Measurements from ENCODE around the gene MORC4.

Gene MORC4

GRCh38 chrX:106899276-106899675 lies 100.7 kb downstream of the MORC4 start:
- peaks cover 19% of the 10 kb centered on the region for H3K27me3 Mint-ChIP-seq (ENCODE audit: low read depth, poor library complexity)
- H3K27ac Mint-ChIP-seq = peak overlapping the region; percentile 42
- peaks cover 43% of the 10 kb centered on the region for H3K9me3 Mint-ChIP-seq
- TF ChIP-seq, protein P1, sequence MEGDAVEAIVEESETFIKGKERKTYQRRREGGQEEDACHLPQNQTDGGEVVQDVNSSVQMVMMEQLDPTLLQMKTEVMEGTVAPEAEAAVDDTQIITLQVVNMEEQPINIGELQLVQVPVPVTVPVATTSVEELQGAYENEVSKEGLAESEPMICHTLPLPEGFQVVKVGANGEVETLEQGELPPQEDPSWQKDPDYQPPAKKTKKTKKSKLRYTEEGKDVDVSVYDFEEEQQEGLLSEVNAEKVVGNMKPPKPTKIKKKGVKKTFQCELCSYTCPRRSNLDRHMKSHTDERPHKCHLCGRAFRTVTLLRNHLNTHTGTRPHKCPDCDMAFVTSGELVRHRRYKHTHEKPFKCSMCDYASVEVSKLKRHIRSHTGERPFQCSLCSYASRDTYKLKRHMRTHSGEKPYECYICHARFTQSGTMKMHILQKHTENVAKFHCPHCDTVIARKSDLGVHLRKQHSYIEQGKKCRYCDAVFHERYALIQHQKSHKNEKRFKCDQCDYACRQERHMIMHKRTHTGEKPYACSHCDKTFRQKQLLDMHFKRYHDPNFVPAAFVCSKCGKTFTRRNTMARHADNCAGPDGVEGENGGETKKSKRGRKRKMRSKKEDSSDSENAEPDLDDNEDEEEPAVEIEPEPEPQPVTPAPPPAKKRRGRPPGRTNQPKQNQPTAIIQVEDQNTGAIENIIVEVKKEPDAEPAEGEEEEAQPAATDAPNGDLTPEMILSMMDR (IDR thresholded peaks at IDR 0.05) = no peak
- H3K4me3 Mint-ChIP-seq = no peak overlapping the region
- no peak for DNase-seq
- no peaks in the 10 kb centered on the region for H3K36me3 Mint-ChIP-seq (ENCODE audit: low read depth)
- peaks cover 63% of the 10 kb centered on the region for H3K4me1 Mint-ChIP-seq

DNA sequence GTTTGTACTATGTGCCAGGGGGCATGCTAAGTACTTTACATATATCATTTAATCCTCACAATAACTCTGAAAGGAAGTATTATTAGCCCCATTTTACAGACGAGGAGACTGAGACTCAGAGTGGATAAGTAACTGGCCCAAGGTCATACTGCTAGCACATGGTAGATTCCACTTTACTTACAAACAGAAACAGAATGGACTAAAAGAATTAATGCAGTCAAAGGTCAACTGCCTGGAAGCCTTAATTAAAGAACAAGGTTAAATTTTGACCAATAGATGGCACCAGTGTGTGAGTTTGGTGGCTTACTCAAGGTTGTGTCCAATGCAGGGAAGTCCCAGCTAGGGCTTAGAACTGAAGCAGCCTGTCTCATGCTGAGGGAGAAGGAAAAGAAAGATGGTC lies 101.5 kb downstream of the MORC4 start:
- no peaks in the 10 kb centered on the region for H3K36me3 Mint-ChIP-seq (ENCODE audit: low read depth)
- DNase-seq = no peak
- TF ChIP-seq, protein P1 (IDR thresholded peaks at IDR 0.05) = peak; percentile 36
- H3K27ac Mint-ChIP-seq = no peak overlapping the region
- peaks cover 60% of the 10 kb centered on the region for H3K4me1 Mint-ChIP-seq
- peaks cover 19% of the 10 kb centered on the region for H3K27me3 Mint-ChIP-seq (ENCODE audit: low read depth, poor library complexity)
- H3K4me3 Mint-ChIP-seq = no peak overlapping the region
- H3K9me3 Mint-ChIP-seq = peaks cover 45% of the 10 kb centered on the region

GRCh38 chrX:106897259-106897658 lies 102.8 kb downstream of the MORC4 start:
- TF ChIP-seq, protein P1 (IDR thresholded peaks at IDR 0.05) = no peak
- Mint-ChIP-seq H3K27ac (no peak overlapping the region), H3K9me3 (peaks cover 43% of the 10 kb centered on the region), H3K36me3 (ENCODE audit: low read depth) (no peaks in the 10 kb centered on the region), H3K4me3 (no peak overlapping the region), H3K27me3 (ENCODE audit: low read depth, poor library complexity) (peaks cover 21% of the 10 kb centered on the region), H3K4me1 (peaks cover 53% of the 10 kb centered on the region)
- DNase-seq = no peak

DNA sequence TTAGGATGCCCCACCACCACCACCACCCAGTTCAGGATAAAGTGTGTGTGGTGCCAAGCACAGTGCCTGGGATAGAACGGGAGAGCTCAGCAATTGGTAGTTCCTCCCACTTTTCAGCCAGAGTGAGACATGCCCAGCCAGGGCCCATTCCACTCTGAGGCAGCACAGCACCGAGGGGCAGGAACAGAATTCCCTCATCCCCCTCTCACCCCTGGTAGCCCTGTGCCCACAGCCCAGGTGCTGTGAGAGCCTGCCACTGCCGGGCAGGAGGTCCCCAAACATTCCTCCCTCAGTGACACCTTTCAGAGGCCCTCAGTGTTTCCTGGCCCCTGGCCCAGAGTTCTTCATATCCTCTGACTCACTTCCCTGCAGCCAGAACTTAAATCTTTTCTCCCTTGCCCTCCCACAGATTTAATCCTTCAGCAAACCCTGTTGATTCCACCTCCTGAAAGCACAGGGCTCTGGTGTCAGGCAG lies 105.0 kb downstream of the MORC4 start:
- no peaks in the 10 kb centered on the region for H3K36me3 Mint-ChIP-seq (ENCODE audit: low read depth)
- DNase-seq = no peak
- peaks cover 13% of the 10 kb centered on the region for H3K27me3 Mint-ChIP-seq (ENCODE audit: low read depth, poor library complexity)
- peaks cover 35% of the 10 kb centered on the region for H3K9me3 Mint-ChIP-seq
- TF ChIP-seq, protein P1 (IDR thresholded peaks at IDR 0.05) = no peak
- no peak overlapping the region for H3K4me3 Mint-ChIP-seq
- no peak overlapping the region for H3K27ac Mint-ChIP-seq
- peaks cover 52% of the 10 kb centered on the region for H3K4me1 Mint-ChIP-seq

- DNase-seq = peak; percentile 70
- H3K27ac Mint-ChIP-seq = no peak overlapping the region
Measured at GRCh38 chrX:106894392-106894909, 105.6 kb downstream of the MORC4 start.

More at GRCh38 chrX:106894392-106894909, 105.6 kb downstream of the MORC4 start:
- Mint-ChIP-seq H3K4me1 (peaks cover 47% of the 10 kb centered on the region), H3K9me3 (peaks cover 33% of the 10 kb centered on the region), H3K4me3 (no peak overlapping the region), H3K36me3 (ENCODE audit: low read depth) (no peaks in the 10 kb centered on the region), H3K27me3 (ENCODE audit: low read depth, poor library complexity) (peaks cover 13% of the 10 kb centered on the region)
- TF ChIP-seq, protein P1 (IDR thresholded peaks at IDR 0.05) = peak; percentile 75

All from nephron progenitor cell (in vitro differentiated cells).